Measurements from ENCODE around the gene KCNQ1. TPM values are rescaled to one million over a fixed set of nuclear protein-coding genes. Genes with fewer than 3 reads are reported as not detected.

KCNQ1 gene
- total and polyA plus RNA-seq, 7 experiments from 2014 or later, result 14.7 to 46.4 (median 36.9) TPM

- ATAC-seq (no peak), DNase-seq (no peak)
- H3K9me3 ChIP-seq (ENCODE audit: control insufficient read depth in 2 of 3, low read length in 3 of 3), result no peaks in the 10 kb centered on the region
- intact Hi-C loops (cut with micrococcal nuclease), result no loop called here
- no peaks in the 10 kb centered on the region for H3K27me3 Mint-ChIP-seq
- no peaks in the 10 kb centered on the region for H3K27me3 ChIP-seq (ENCODE audit: control insufficient read depth in 2 of 2, insufficient read depth in 2 of 2, low read length in 2 of 2)
- no peaks in the 10 kb centered on the region for H3K4me1 ChIP-seq (ENCODE audit: control insufficient read depth in 2 of 2, insufficient read depth in 2 of 2, low read length in 2 of 2)
- no peak overlapping the region for H3K4me3 ChIP-seq (ENCODE audit: low read length)
- POLR2A ChIA-PET, result no interaction called here
- no peak overlapping the region for H3K27ac Mint-ChIP-seq
- no peak overlapping the region for H3K27ac ChIP-seq (ENCODE audit: low read depth, low read length)
- H3K9me3 Mint-ChIP-seq, result no peaks in the 10 kb centered on the region
- no peak overlapping the region for H3K4me3 Mint-ChIP-seq
- peaks cover 0 to 4% (median 0%) of the 10 kb centered on the region in 5 donors for H3K36me3 Mint-ChIP-seq
- H3K4me1 Mint-ChIP-seq, result peaks cover 0 to 11% (median 9%) of the 10 kb centered on the region in 7 donors
- CTCF ChIA-PET, result no interaction called here
- H3K36me3 ChIP-seq (ENCODE audit: control insufficient read depth in 2 of 3, insufficient read depth in 3 of 3, low read length in 3 of 3), result peaks cover 0 to 10% (median 0%) of the 10 kb centered on the region in 3 experiments
Observed at GRCh38 chr11:2846056-2846455, 401.2 kb downstream of the KCNQ1 start.

GRCh38 chr11:2846470-2846869 lies 401.7 kb downstream of the KCNQ1 start:
- Histone ChIP-seq H3K4me1 (ENCODE audit: control insufficient read depth in 2 of 2, insufficient read depth in 2 of 2, low read length in 2 of 2) (no peaks in the 10 kb centered on the region), H3K36me3 (ENCODE audit: control insufficient read depth in 2 of 3, insufficient read depth in 3 of 3, low read length in 3 of 3) (peaks cover 0 to 10% (median 0%) of the 10 kb centered on the region in 3 experiments), H3K27ac (ENCODE audit: low read depth, low read length) (no peak overlapping the region), H3K9me3 (ENCODE audit: control insufficient read depth in 2 of 3, low read length in 3 of 3) (no peaks in the 10 kb centered on the region), H3K4me3 (ENCODE audit: low read length) (no peak overlapping the region), H3K27me3 (ENCODE audit: control insufficient read depth in 2 of 2, insufficient read depth in 2 of 2, low read length in 2 of 2) (no peaks in the 10 kb centered on the region)
- ATAC-seq (no peak), DNase-seq (no peak)
- H3K27me3 Mint-ChIP-seq, result no peaks in the 10 kb centered on the region
- peaks cover 0 to 11% (median 8%) of the 10 kb centered on the region in 7 donors for H3K4me1 Mint-ChIP-seq
- intact Hi-C loops (cut with micrococcal nuclease), result no loop called here
- ChIA-PET POLR2A (no interaction called here), CTCF (no interaction called here)
- H3K36me3 Mint-ChIP-seq, result peaks cover 0 to 4% (median 0%) of the 10 kb centered on the region in 5 donors
- H3K27ac Mint-ChIP-seq, result no peak overlapping the region
- H3K4me3 Mint-ChIP-seq, result no peak overlapping the region
- no peaks in the 10 kb centered on the region for H3K9me3 Mint-ChIP-seq

GRCh38 chr11:2847561-2847960 lies 402.8 kb downstream of the KCNQ1 start:
- no peaks in the 10 kb centered on the region for H3K27me3 Mint-ChIP-seq

GRCh38 chr11:2848497-2848896 lies 403.7 kb downstream of the KCNQ1 start:
- ChIA-PET POLR2A (no interaction called here), CTCF (interaction anchor here (0.5 kb wide), 1 partner anchor 482 kb away, joined by 5 read pairs; no protein-coding TSS in a partner anchor)
- no peaks in the 10 kb centered on the region for H3K27me3 Mint-ChIP-seq
- no peaks in the 10 kb centered on the region for H3K9me3 Mint-ChIP-seq
- no peaks in the 10 kb centered on the region for H3K4me1 ChIP-seq (ENCODE audit: control insufficient read depth in 2 of 2, insufficient read depth in 2 of 2, low read length in 2 of 2)
- intact Hi-C loops (cut with micrococcal nuclease), result no loop called here
- ATAC-seq (no peak), DNase-seq (no peak)
- no peak overlapping the region for H3K27ac ChIP-seq (ENCODE audit: low read depth, low read length)
- H3K4me3 ChIP-seq (ENCODE audit: low read length), result no peak overlapping the region
- H3K4me1 Mint-ChIP-seq, result peaks cover 0 to 8% (median 4%) of the 10 kb centered on the region in 7 donors
- no peaks in the 10 kb centered on the region for H3K9me3 ChIP-seq (ENCODE audit: control insufficient read depth in 2 of 3, low read length in 3 of 3)
- peaks cover 0 to 4% (median 0%) of the 10 kb centered on the region in 5 donors for H3K36me3 Mint-ChIP-seq
- no peak overlapping the region for H3K4me3 Mint-ChIP-seq
- H3K27ac Mint-ChIP-seq, result no peak overlapping the region
- no peaks in the 10 kb centered on the region for H3K27me3 ChIP-seq (ENCODE audit: control insufficient read depth in 2 of 2, insufficient read depth in 2 of 2, low read length in 2 of 2)
- H3K36me3 ChIP-seq (ENCODE audit: control insufficient read depth in 2 of 3, insufficient read depth in 3 of 3, low read length in 3 of 3), result peaks cover 0 to 10% (median 0%) of the 10 kb centered on the region in 3 experiments

More at GRCh38 chr11:2847561-2847960, 402.8 kb downstream of the KCNQ1 start:
- DNase-seq (no peak), ATAC-seq (no peak)
- Mint-ChIP-seq H3K4me3 (no peak overlapping the region), H3K9me3 (no peaks in the 10 kb centered on the region), H3K27ac (no peak overlapping the region), H3K36me3 (peaks cover 0 to 4% (median 0%) of the 10 kb centered on the region in 5 donors), H3K4me1 (peaks cover 0 to 8% (median 5%) of the 10 kb centered on the region in 7 donors)
- ChIA-PET POLR2A (no interaction called here), CTCF (no interaction called here)
- Histone ChIP-seq H3K4me1 (ENCODE audit: control insufficient read depth in 2 of 2, insufficient read depth in 2 of 2, low read length in 2 of 2) (no peaks in the 10 kb centered on the region), H3K9me3 (ENCODE audit: control insufficient read depth in 2 of 3, low read length in 3 of 3) (no peaks in the 10 kb centered on the region), H3K4me3 (ENCODE audit: low read length) (no peak overlapping the region), H3K27ac (ENCODE audit: low read depth, low read length) (no peak overlapping the region), H3K36me3 (ENCODE audit: control insufficient read depth in 2 of 3, insufficient read depth in 3 of 3, low read length in 3 of 3) (peaks cover 0 to 10% (median 0%) of the 10 kb centered on the region in 3 experiments), H3K27me3 (ENCODE audit: control insufficient read depth in 2 of 2, insufficient read depth in 2 of 2, low read length in 2 of 2) (no peaks in the 10 kb centered on the region)
- intact Hi-C loops (cut with micrococcal nuclease), result no loop called here

GRCh38 chr11:2849994-2850770 lies 405.4 kb downstream of the KCNQ1 start:
- no peak for DNase-seq
- ChIA-PET CTCF (interaction anchor here (0.6 kb wide), 2 partner anchors 317 to 689 kb away, joined by 3 read pairs; no protein-coding TSS in a partner anchor), POLR2A (no interaction called here)
- no peaks in the 10 kb centered on the region for H3K27me3 Mint-ChIP-seq
- peaks cover 0 to 4% (median 0%) of the 10 kb centered on the region in 5 donors for H3K36me3 Mint-ChIP-seq
- Histone ChIP-seq H3K36me3 (ENCODE audit: control insufficient read depth in 2 of 3, insufficient read depth in 3 of 3, low read length in 3 of 3) (peaks cover 0 to 10% (median 0%) of the 10 kb centered on the region in 3 experiments), H3K4me1 (ENCODE audit: control insufficient read depth in 2 of 2, insufficient read depth in 2 of 2, low read length in 2 of 2) (no peaks in the 10 kb centered on the region), H3K27ac (ENCODE audit: low read depth, low read length) (no peak overlapping the region), H3K4me3 (ENCODE audit: low read length) (no peak overlapping the region), H3K9me3 (ENCODE audit: control insufficient read depth in 2 of 3, low read length in 3 of 3) (no peaks in the 10 kb centered on the region), H3K27me3 (ENCODE audit: control insufficient read depth in 2 of 2, insufficient read depth in 2 of 2, low read length in 2 of 2) (no peaks in the 10 kb centered on the region)
- ATAC-seq, result no peak
- no peak overlapping the region for H3K4me3 Mint-ChIP-seq
- H3K9me3 Mint-ChIP-seq, result peaks cover 0 to 2% (median 0%) of the 10 kb centered on the region in 11 donors
- H3K4me1 Mint-ChIP-seq, result peaks cover 0 to 5% (median 0%) of the 10 kb centered on the region in 7 donors
- no peak overlapping the region for H3K27ac Mint-ChIP-seq
- intact Hi-C loops (cut with micrococcal nuclease), result no loop called here

- DNase-seq (no peak), ATAC-seq (no peak)
- Mint-ChIP-seq H3K36me3 (peaks cover 0 to 4% (median 0%) of the 10 kb centered on the region in 5 donors), H3K4me3 (no peak overlapping the region), H3K4me1 (peaks cover 0 to 5% (median 0%) of the 10 kb centered on the region in 7 donors), H3K27me3 (no peaks in the 10 kb centered on the region), H3K27ac (no peak overlapping the region), H3K9me3 (peaks cover 0 to 2% (median 0%) of the 10 kb centered on the region in 11 donors)
- CTCF ChIA-PET, result interaction anchor here (0.6 kb wide), 1 partner anchor 1522 kb away, joined by 8 read pairs; no protein-coding TSS in a partner anchor
- H3K9me3 ChIP-seq (ENCODE audit: control insufficient read depth in 2 of 3, low read length in 3 of 3), result no peaks in the 10 kb centered on the region
- no peak overlapping the region for H3K4me3 ChIP-seq (ENCODE audit: low read length)
- POLR2A ChIA-PET, result no interaction called here
- no peaks in the 10 kb centered on the region for H3K4me1 ChIP-seq (ENCODE audit: control insufficient read depth in 2 of 2, insufficient read depth in 2 of 2, low read length in 2 of 2)
- no peaks in the 10 kb centered on the region for H3K27me3 ChIP-seq (ENCODE audit: control insufficient read depth in 2 of 2, insufficient read depth in 2 of 2, low read length in 2 of 2)
- intact Hi-C loops (cut with micrococcal nuclease), result no loop called here
- peaks cover 0 to 3% (median 0%) of the 10 kb centered on the region in 3 experiments for H3K36me3 ChIP-seq (ENCODE audit: control insufficient read depth in 2 of 3, insufficient read depth in 3 of 3, low read length in 3 of 3)
- H3K27ac ChIP-seq (ENCODE audit: low read depth, low read length), result no peak overlapping the region
Observed at GRCh38 chr11:2853401-2853800, 408.6 kb downstream of the KCNQ1 start.

Data from naive thymus-derived CD4-positive, alpha-beta T cell (primary cell).